ENCODE measurements around the gene CHST6.

The CHST6 gene

GRCh38 chr16:75535901-75536300 is 40.7 kb upstream of the CHST6 start, which contains the start of gene CHST5:
Gene CHST5, minus strand, starts transcription at chr16:75536108. Its CDS starts 5,724 bp downstream, at chr16:75530384.
- Histone ChIP-seq H3K4me3 (replicated peaks; ENCODE audit: insufficient read depth, low read length) (no peak within 1 kb of the TSS), H3K27ac (replicated peaks) (no peak within 1 kb of the TSS), H3K27me3 (ENCODE audit: insufficient read depth, poor library complexity, severe bottlenecking) (no peaks in the 10 kb centered on the region)
- TF ChIP-seq SPI1 (IDR thresholded peaks at IDR 0.05; ENCODE audit: borderline replicate concordance, low read depth) (no peak), GABPA (IDR thresholded peaks at IDR 0.05; ENCODE audit: low read depth) (no peak), POLR2AphosphoS5 (IDR thresholded peaks at IDR 0.05; ENCODE audit: low read depth) (no peak), CTCF (IDR thresholded peaks at IDR 0.05; ENCODE audit: insufficient read depth, low read length) (no peak), REST (IDR thresholded peaks at IDR 0.05; ENCODE audit: insufficient replicate concordance, low read depth) (no peak)
- no peak for DNase-seq (ENCODE audit: low read depth in 1 of 2, low spot score in 1 of 2)

- no peak overlapping the region for H3K4me3 ChIP-seq (replicated peaks; ENCODE audit: insufficient read depth, low read length)
- no peak for TF ChIP-seq GABPA (IDR thresholded peaks at IDR 0.05; ENCODE audit: low read depth)
- no peak overlapping the region for H3K27ac ChIP-seq (replicated peaks)
- DNase-seq (ENCODE audit: low read depth in 1 of 2, low spot score in 1 of 2), result no peak
- H3K27me3 ChIP-seq (ENCODE audit: insufficient read depth, poor library complexity, severe bottlenecking), result no peaks in the 10 kb centered on the region
Observed at GRCh38 chr16:75535211-75535843, 40.1 kb upstream of the CHST6 start.

- DNase-seq (ENCODE audit: low read depth in 1 of 2, low spot score in 1 of 2), result no peak
- no peak overlapping the region for H3K27ac ChIP-seq (replicated peaks)
- no peaks in the 10 kb centered on the region for H3K27me3 ChIP-seq (ENCODE audit: insufficient read depth, poor library complexity, severe bottlenecking)
- H3K4me3 ChIP-seq (replicated peaks; ENCODE audit: insufficient read depth, low read length), result no peak overlapping the region
- no peak for TF ChIP-seq REST (IDR thresholded peaks at IDR 0.05; ENCODE audit: insufficient replicate concordance, low read depth)
- no peak for TF ChIP-seq CTCF (IDR thresholded peaks at IDR 0.05; ENCODE audit: insufficient read depth, low read length)
- no peak for TF ChIP-seq GABPA (IDR thresholded peaks at IDR 0.05; ENCODE audit: low read depth)
Observed at GRCh38 chr16:75534560-75535205, 39.4 kb upstream of the CHST6 start.

GRCh38 chr16:75532791-75533190 is 37.5 kb upstream of the CHST6 start:
- H3K27me3 ChIP-seq (ENCODE audit: insufficient read depth, poor library complexity, severe bottlenecking), result no peaks in the 10 kb centered on the region
- TF ChIP-seq REST (IDR thresholded peaks at IDR 0.05; ENCODE audit: insufficient replicate concordance, low read depth) (no peak), CTCF (IDR thresholded peaks at IDR 0.05; ENCODE audit: insufficient read depth, low read length) (no peak), SPI1 (IDR thresholded peaks at IDR 0.05; ENCODE audit: borderline replicate concordance, low read depth) (no peak), GABPA (IDR thresholded peaks at IDR 0.05; ENCODE audit: low read depth) (no peak), POLR2AphosphoS5 (IDR thresholded peaks at IDR 0.05; ENCODE audit: low read depth) (no peak)
- DNase-seq (ENCODE audit: low read depth in 1 of 2, low spot score in 1 of 2), result no peak
- H3K4me3 ChIP-seq (replicated peaks; ENCODE audit: insufficient read depth, low read length), result no peak overlapping the region
- H3K27ac ChIP-seq (replicated peaks), result no peak overlapping the region

Measured in HL-60 (cell line).